Neural cell (in vitro differentiated cells): ENCODE results near the gene BEX3. TPM values are rescaled to one million over a fixed set of nuclear protein-coding genes. Genes with fewer than 3 reads are reported as not detected.
A peak's percentile ranks its signal among the peaks of the same experiment; 100 is the strongest.

Source experiments
- H2AFZ ChIP-seq: fragments of 200-600, 300-800 bp; sonication (generic), shearing (Covaris generic); 2 replicates; pipeline ENCODE4 v1.6.0; 2014; ENCODE audit warnings: low read depth, mild to moderate bottlenecking, antibody characterized with exemption, low read length, moderate library complexity
- H3F3A ChIP-seq: fragments of 200-600 bp; shearing (Covaris generic); 2 replicates; pipeline ENCODE4 v1.6.1; 2016; ENCODE audit warnings: mild to moderate bottlenecking, moderate library complexity, mixed read lengths, antibody characterized with exemption, low read length; ENCODE audit not compliant: insufficient read depth, poor library complexity, severe bottlenecking
- H3K27ac ChIP-seq: fragments of 200-600, 300-800 bp; sonication (generic), shearing (Covaris generic); 2 replicates; pipeline ENCODE4 v1.5.1; 2014; ENCODE audit warnings: mild to moderate bottlenecking, low read length, moderate library complexity
- H3K27me3 ChIP-seq: fragments of 300-800, 200-600 bp; sonication (generic), shearing (Covaris generic); 2 replicates; pipeline ENCODE4 v1.6.0; 2014; ENCODE audit warnings: mild to moderate bottlenecking, low read depth, low read length, moderate library complexity; ENCODE audit not compliant: insufficient read depth
- H3K36me3 ChIP-seq: fragments of 300-800, 200-600 bp; sonication (generic), shearing (Covaris generic); 2 replicates; pipeline ENCODE4 v1.5.1; 2014; ENCODE audit warnings: mild to moderate bottlenecking, antibody characterized with exemption, low read length, moderate library complexity; ENCODE audit not compliant: insufficient read depth
- H3K4me2 ChIP-seq: fragments of 300-800, 200-600 bp; sonication (generic), shearing (Covaris generic); 2 replicates; pipeline ENCODE4 v1.6.0; 2014; ENCODE audit warnings: mild to moderate bottlenecking, low read length
- H3K4me3 ChIP-seq: fragments of 300-800, 200-600 bp; sonication (generic), shearing (Covaris generic); 2 replicates; pipeline ENCODE4 v1.5.1; 2014; ENCODE audit warnings: mild to moderate bottlenecking, low read length, moderate library complexity
- H3K79me2 ChIP-seq: fragments of 200-600 bp; shearing (Covaris generic); replicated peaks from 2 replicates; pipeline ENCODE4 v1.6.0; 2014; ENCODE audit warnings: mild to moderate bottlenecking, low read length, moderate library complexity; ENCODE audit not compliant: insufficient read depth
- H3K9ac ChIP-seq: fragments of 300-800, 200-600 bp; sonication (generic), shearing (Covaris generic); 2 replicates; pipeline ENCODE4 v1.6.1; 2016; ENCODE audit warnings: mild to moderate bottlenecking, low read length, mixed read lengths
- H3K9me2 ChIP-seq: fragments of 200-600 bp; shearing (Covaris generic); 2 replicates; pipeline ENCODE4 v1.6.1; 2016; ENCODE audit warnings: mild to moderate bottlenecking, low read length, mixed read lengths; ENCODE audit not compliant: insufficient read depth
- H3K9me3 ChIP-seq: fragments of 200-600, 300-800 bp; sonication (generic), shearing (Covaris generic); 2 replicates; pipeline ENCODE4 v1.6.1; 2016; ENCODE audit warnings: mild to moderate bottlenecking, mixed run types, low read length, moderate library complexity, mixed read lengths
- H4K20me1 ChIP-seq: fragments of 200-600 bp; shearing (Covaris generic); 2 replicates; pipeline ENCODE4 v1.6.1; 2016; ENCODE audit warnings: mild to moderate bottlenecking, mixed run types; ENCODE audit not compliant: insufficient read depth
- CTCF ChIP-seq: fragments of 450-650 bp; IDR thresholded peaks from 2 replicates; pipeline ENCODE4 v1.5.1; 2014; ENCODE audit warnings: antibody characterized with exemption, mild to moderate bottlenecking, moderate library complexity; ENCODE audit not compliant: poor library complexity, severe bottlenecking
- EP300 ChIP-seq: fragments of 450-650 bp; conservative IDR thresholded peaks from 2 replicates; pipeline ENCODE4 v1.6.1; 2014; ENCODE audit warnings: antibody characterized with exemption, mild to moderate bottlenecking, moderate library complexity; ENCODE audit not compliant: poor library complexity, severe bottlenecking
- EZH2 ChIP-seq: fragments of 200-600, 300-800 bp; shearing (Covaris generic), sonication (generic); IDR thresholded peaks from 2 replicates; pipeline ENCODE4 v1.6.1; 2014; ENCODE audit warnings: antibody characterized with exemption, low read length, borderline replicate concordance, mild to moderate bottlenecking; ENCODE audit not compliant: insufficient read depth, poor library complexity, severe bottlenecking
- MXI1 ChIP-seq: fragments of 450-650 bp; conservative IDR thresholded peaks from 2 replicates; pipeline ENCODE4 v1.6.1; 2014; ENCODE audit warnings: antibody characterized with exemption, mild to moderate bottlenecking; ENCODE audit not compliant: poor library complexity, severe bottlenecking
- POLR2AphosphoS5 ChIP-seq: IDR thresholded peaks from 2 replicates; pipeline ENCODE4 v1.6.1; 2012
- RAD21 ChIP-seq: fragments of 450-650 bp; conservative IDR thresholded peaks from 2 replicates; pipeline ENCODE4 v1.6.1; 2014; ENCODE audit warnings: antibody characterized with exemption, mild to moderate bottlenecking, moderate library complexity
- REST ChIP-seq: IDR thresholded peaks from 2 replicates; pipeline ENCODE4 v1.6.1; 2012; ENCODE audit warnings: borderline replicate concordance
- SMC3 ChIP-seq: fragments of 450-650 bp; conservative IDR thresholded peaks from 2 replicates; pipeline ENCODE4 v1.6.1; 2014; ENCODE audit warnings: antibody characterized with exemption, mild to moderate bottlenecking, moderate library complexity; ENCODE audit not compliant: poor library complexity
- TAF1 ChIP-seq: IDR thresholded peaks from 2 replicates; pipeline ENCODE4 v1.6.1; 2012; ENCODE audit warnings: low read depth
- polyA minus RNA-seq: library from RNA; depleted of rRNA, polyadenylated mRNA; stranded (reverse); fragments of >200 nt; gene quantifications from 2 replicates; pipeline ENCODE4 v1.2.3, GENCODE V29; 2014
- polyA plus RNA-seq: library from polyadenylated mRNA; depleted of rRNA; stranded (reverse); fragments of >200 nt; gene quantifications from 2 replicates; pipeline ENCODE4 v1.2.3, GENCODE V29; 2014

Gene BEX3
- polyA plus RNA-seq (989 and 991 TPM in 2 replicates), polyA minus RNA-seq (241 and 303 TPM in 2 replicates)

GRCh38 chrX:103376118-103376978 lies at the start of gene BEX3:
Gene BEX3, plus strand, starts transcription at chrX:103376538. Its CDS starts 984 bp downstream, at chrX:103377522.
- TF ChIP-seq REST: peak; percentile 41
- TF ChIP-seq RAD21: peak; percentile 23
- peak; percentile 36 for TF ChIP-seq CTCF
- TF ChIP-seq EZH2: no peak
- peak; percentile 35 for TF ChIP-seq SMC3
- TF ChIP-seq TAF1: peak; percentile 42
- peak; percentile 98 for TF ChIP-seq POLR2AphosphoS5
- TF ChIP-seq MXI1: peak; percentile 37
- TF ChIP-seq EP300: peak; percentile 61

GRCh38 chrX:103329991-103330390 lies 46.3 kb upstream of the BEX3 start, which contains the start of gene TCEAL7:
Gene TCEAL7, plus strand, starts transcription at chrX:103330239. Its CDS starts 1,165 bp downstream, at chrX:103331404.
- Histone ChIP-seq H3K79me2 (no peaks in the 10 kb centered on the region), H3K4me3 (peak within 1 kb of the TSS; percentile 62), H4K20me1 (no peaks in the 10 kb centered on the region), H3K9me2 (no peaks in the 10 kb centered on the region), H3K27ac (peak within 1 kb of the TSS; percentile 86), H3K9ac (peak within 1 kb of the TSS; percentile 74), H3K27me3 (no peaks in the 10 kb centered on the region), H2AFZ (no peak within 1 kb of the TSS), H3F3A (no peaks in the 10 kb centered on the region), H3K9me3 (no peaks in the 10 kb centered on the region), H3K36me3 (no peaks in the 10 kb centered on the region), H3K4me2 (no peak within 1 kb of the TSS)
- TF ChIP-seq SMC3 (peak; percentile 15), REST (no peak), POLR2AphosphoS5 (peak; percentile 89), EZH2 (no peak), EP300 (peak; percentile 15)

More at GRCh38 chrX:103376118-103376978, at the start of gene BEX3:
- Histone ChIP-seq H3K79me2 (peaks cover 15% of the 10 kb centered on the region), H4K20me1 (no peaks in the 10 kb centered on the region), H2AFZ (peak within 1 kb of the TSS; percentile 72), H3K27me3 (no peaks in the 10 kb centered on the region), H3F3A (no peaks in the 10 kb centered on the region), H3K9me2 (no peaks in the 10 kb centered on the region), H3K4me3 (peak within 1 kb of the TSS; percentile 71), H3K4me2 (peak within 1 kb of the TSS; percentile 65), H3K27ac (peak within 1 kb of the TSS; percentile 93), H3K9ac (peak within 1 kb of the TSS; percentile 92), H3K9me3 (no peaks in the 10 kb centered on the region), H3K36me3 (no peaks in the 10 kb centered on the region)
